GM18951 (cell line): ENCODE data around the gene TNFAIP1.

Source experiments
- POLR2A ChIP-seq: IDR thresholded peaks from 4 replicates; pipeline ENCODE4 v1.6.1; 2011; ENCODE audit warnings: mild to moderate bottlenecking; ENCODE audit not compliant: insufficient read length, insufficient read depth; ENCODE audit errors: extremely low read depth
- in situ Hi-C: fragments of 300-500 bp; cut with MboI; formaldehyde crosslinking; loops from one replicate; pipeline ENCODE4 v1.12.0; 2022; ENCODE audit warnings: low sequenced_read_pairs, mixed read lengths, inconsistent platforms; ENCODE audit not compliant: unreplicated experiment

TNFAIP1 gene

DNA sequence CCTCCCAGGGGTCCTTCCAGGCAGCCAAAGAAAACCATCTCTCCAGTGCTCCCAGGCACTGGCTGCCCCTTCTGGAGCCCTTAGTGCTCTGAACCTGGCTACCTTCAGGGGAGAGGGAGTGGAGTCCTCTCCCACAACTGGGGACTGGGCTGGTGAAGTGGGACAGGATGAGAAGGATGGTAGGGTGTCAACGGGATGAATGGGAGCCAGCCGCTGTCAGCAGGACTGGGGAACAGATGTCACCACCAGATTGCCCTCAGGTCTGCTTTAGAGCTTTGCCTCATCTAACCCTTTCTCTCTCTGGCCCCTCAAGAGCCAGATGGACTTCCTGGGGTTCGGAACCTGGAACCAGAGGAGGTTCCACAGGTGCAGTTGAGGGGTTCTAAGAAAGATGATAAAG, 29.9 kb downstream of the TNFAIP1 start:
- no peak for TF ChIP-seq POLR2A
- in situ Hi-C loops: no loop called here

DNA sequence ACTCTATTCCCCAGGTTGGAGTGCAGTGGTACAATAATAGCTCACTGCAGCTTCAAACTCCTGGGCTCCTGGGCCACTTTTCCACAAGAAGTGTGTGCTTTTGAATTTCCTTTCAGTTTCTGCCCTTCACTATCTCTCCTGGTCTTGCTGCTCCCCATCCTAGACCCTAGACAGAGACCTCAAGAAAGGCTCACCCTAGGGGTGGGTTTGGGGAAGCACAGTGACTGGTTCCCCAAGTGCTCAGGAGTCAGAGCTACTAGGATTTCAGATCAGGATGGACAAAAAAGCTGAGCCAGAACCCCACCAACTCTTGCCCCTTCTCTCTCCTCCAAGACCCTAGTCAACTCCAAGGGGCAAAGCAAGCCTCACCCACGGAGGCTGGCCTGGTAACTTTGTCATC, 31.0 kb downstream of the TNFAIP1 start:
- in situ Hi-C loops: no loop called here
- no peak for TF ChIP-seq POLR2A

DNA sequence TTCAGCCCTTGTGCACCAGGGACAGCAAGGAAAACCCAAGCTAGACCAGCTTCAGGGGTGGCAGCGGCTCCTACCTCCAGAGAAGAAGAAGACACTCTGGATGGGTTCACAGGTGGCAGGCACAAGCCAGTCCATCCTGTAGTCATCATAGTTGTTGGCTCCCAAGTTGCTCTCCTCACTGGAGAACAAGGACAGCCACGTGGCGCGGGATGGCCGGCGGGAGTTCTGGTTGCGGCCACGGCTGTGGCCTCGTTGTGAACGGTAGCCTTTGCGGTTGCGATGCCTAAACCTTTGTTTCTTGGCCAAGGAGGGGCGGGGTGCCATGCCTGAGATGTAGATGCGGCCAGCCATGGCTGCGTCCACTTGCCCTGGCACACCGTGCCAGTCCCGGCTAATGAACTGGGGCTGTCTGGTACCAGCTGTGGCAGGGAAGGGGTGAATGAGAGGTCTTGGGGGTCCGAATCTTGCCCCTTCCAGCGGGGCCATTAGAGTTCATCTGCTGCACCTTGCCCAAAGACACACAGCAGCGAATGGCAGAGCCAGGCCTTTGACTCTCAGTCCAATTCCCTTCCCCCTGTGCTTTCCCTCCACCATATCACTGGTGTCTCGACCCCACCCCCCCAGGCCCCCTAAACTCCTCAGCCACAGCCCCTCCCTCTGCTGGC, 32.2 kb downstream of the TNFAIP1 start:
- no peak for TF ChIP-seq POLR2A
- in situ Hi-C loops: no loop called here

DNA sequence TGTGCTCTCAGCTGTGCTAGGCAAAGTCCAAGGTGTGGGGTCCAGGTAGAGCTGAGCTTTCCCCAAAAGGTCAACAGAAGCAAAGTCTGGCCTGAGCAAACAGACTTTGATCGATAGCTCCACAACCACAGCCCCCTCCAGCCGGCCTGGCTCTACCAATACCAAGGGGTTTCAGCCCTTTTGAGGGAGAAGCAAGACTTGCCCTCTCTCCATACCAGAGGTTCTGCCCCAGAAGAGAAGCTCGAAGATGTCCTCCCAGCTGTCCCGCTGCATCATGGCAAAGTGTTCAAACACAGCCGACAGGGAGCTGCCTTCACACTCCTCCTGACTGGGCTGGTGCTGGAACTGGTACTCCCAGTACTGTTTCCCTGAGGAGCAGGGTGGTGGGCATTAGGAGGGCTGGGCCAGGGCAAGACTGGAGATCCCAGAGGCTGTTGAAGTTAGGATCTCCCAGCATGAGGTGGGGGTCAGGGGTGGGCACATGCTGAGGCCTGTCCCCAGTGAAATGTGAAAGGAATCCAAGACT, 32.8 kb downstream of the TNFAIP1 start:
- in situ Hi-C loops: no loop called here
- TF ChIP-seq POLR2A: no peak

DNA sequence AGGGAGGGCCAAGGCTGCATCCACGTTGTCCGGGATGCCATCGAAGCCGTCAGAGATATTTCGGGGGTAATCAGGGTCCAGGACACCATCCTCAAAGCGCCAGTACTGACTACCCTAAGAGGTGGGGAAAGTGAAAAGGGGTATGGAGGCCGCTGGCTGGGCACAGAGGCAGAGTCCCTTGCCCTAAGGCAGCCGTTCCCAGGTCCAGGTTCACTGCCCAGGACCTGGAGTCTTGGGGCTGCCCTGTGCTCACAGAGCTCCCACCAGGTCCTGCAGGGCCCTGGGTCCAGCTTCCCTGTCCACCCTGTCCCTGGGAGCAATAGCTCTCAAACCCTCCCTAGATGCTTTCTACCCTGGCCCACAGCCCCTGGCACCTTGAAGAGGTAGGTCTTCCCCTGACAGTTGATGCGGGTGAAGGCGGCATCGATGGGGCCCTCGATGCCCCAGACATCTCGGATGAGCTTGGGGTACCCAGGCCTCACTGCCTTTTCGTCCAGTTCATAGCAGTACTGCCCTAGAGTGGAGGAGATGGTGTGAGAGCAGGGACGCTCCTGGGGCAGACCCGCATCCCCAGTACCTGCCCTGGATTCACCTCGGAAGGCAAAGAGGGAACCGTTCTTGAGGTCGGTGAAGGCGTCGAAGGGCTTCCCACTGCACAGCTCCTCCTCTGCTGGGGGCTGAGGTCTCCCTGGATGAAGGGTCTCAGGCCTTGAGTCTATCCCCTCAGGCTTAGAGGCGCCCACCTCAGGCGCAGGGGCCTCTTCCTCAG, 33.5 kb downstream of the TNFAIP1 start:
- TF ChIP-seq POLR2A: no peak
- in situ Hi-C loops: no loop called here

DNA sequence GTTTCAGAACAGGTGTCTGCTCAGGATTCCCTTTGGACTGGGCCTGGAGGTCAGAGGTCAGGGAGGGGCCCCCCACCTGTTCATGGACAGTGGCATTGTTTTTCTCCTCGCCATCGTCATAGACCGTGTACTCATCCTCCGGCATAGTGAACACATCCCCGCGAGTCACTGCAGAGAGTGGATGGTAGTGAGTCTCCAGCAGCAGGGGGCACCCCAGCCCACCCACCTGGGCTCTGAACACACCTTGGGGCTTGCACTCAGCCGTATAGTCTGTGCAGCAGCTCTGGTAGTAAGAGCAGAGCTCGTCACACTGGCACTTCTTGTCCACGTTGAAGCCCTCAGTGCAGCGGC, 34.1 kb downstream of the TNFAIP1 start:
- in situ Hi-C loops: no loop called here
- TF ChIP-seq POLR2A: no peak

DNA sequence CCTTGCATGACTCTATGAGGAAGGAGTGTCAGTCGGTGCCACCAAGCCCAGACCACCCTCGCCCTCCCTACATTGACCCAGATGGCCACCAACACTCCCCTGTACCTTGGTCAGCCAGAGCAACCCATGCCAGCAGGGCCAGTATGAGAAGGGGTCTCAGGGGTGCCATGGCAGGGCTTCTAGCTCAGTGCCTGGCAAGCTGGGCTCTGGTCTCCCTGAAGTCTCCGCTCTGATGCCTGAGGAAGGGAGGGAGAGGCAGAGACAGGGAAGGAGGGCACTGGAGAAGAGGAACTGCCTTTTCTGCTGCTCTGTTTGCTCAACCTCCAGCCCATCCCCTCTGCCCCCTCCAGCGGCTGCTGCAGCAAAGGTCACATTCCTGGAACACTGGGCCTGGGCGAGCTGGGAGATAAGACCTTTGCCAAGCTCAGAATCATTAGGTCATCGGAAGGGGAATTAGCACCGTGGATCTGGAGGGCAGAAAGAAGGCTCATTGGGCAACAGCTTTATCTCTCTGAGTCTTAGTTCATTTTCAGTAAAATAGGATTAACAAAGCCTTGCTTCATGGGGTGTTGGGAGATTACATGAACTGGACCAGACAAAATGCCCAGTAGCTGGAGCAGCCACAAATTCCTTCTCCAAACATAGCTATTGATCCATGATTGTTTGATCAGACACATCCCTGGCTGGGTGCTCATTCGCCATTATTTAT, 34.6 kb downstream of the TNFAIP1 start, which contains the start of gene VTN:
TSS of gene VTN (minus strand) at position 273 of the 709 bp plus-strand sequence. CDS start at position 169, 104 bp downstream.
- in situ Hi-C loops: no loop called here
- no peak for TF ChIP-seq POLR2A

DNA sequence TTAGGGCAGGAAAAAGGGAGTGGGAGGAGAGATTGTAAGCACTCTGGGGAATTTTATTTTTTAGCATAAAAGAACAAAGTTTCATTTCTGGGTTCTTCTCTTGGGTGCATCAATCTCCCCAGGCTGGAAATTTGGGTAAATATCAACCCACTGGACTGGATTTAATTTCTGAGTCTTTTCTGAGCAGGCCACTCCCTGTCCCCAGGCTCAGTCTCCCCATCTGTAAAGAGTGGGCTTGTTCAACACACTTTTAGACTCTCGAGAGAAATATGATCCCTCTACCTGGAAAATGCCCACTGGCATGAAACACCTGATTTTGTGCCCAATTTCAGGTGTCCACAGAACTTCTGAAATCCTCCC, 35.2 kb downstream of the TNFAIP1 start:
- in situ Hi-C loops: no loop called here
- no peak for TF ChIP-seq POLR2A

DNA sequence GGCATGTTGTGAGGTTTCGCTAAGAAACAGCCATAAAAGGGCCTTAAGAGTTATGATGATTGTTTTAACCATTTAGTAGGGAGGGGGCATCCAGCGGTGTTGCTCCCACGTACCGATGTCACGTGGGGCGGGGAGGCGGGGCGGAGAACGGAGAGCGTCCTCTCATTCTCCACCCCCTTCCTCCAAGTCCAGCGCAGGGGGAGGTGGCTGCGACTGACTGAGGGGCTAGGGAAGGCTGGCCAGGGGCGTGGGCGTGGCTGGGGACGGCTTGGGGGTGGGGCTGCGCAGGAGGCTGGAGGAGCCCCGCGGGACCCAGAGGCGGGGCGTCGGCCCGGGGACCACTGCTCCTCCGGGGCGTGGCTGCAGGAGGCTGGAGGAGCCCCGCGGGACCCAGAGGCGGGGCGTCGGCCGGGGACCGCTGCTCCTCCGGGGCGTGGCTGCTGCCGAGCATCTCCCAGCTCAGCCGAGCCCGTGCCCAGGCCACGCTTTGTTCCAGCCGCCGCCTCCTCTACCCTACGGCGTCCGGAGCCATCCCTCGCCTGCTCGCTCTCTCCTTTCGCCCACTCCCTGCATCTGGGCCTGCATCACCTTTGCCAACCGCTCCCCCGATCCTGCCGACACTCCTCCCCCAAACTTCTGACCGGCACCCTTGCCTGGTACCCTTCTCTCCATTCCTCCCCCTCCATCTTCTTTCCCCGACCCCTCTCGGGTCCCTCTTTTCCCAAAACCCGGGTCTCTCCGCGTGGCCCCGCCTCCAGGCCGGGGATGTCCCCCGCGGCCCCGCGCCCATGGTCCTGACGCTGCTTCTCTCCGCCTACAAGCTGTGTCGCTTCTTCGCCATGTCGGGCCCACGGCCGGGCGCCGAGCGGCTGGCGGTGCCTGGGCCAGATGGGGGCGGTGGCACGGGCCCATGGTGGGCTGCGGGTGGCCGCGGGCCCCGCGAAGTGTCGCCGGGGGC, 36.0 kb downstream of the TNFAIP1 start, which contains the start of gene SARM1:
TSS of gene SARM1 (plus strand) at position 450 of the 958 bp plus-strand sequence. CDS start at position 789, 339 bp downstream.
- in situ Hi-C loops: no loop called here
- TF ChIP-seq POLR2A: peak; percentile 47

DNA sequence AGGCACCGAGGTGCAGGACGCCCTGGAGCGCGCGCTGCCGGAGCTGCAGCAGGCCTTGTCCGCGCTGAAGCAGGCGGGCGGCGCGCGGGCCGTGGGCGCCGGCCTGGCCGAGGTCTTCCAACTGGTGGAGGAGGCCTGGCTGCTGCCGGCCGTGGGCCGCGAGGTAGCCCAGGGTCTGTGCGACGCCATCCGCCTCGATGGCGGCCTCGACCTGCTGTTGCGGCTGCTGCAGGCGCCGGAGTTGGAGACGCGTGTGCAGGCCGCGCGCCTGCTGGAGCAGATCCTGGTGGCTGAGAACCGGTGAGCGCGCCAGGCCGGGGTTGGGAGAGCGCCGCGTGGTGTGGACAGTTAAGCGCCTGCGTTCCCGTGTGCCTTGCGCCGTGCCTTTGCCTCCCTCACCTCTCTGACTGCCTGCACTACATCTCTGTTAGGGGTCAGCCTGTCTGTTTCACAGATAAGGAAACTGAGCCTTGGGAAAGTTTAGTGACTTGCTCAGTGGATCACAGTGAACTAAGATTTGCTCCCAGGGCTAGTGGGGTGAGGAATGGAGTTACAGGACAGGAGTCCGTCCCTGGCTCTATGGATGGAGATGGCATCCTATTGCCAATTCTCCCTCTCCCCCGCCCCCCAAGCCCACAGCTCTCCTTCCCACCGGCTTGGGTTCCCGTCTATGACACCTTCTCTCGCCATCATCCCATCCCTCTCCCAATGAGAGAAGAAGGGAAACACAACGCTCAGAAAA, 36.8 kb downstream of the TNFAIP1 start:
- in situ Hi-C loops: no loop called here
- no peak for TF ChIP-seq POLR2A

DNA sequence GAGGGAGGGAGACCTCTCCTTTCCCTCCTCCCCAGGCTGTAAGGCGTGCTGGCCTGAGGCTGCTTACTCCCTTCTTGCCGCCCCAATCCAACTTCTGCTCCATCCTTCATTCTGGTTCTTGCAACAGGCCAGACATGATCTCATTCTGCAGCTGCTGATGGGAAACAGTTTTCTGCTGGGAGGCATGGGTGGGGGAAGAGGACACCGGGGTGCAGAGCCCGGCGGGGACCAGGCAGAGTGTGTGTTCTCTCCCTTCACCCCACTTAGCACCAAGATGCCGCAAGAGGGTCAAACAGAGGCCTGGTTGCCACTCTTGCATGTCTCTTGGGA, 37.3 kb downstream of the TNFAIP1 start:
- in situ Hi-C loops: no loop called here
- no peak for TF ChIP-seq POLR2A
